Embryonic facial prominence (tissue), 1 donor: ENCODE data around the gene TMEM154.

Experiments
- DNase-seq: peaks from one replicate; pipeline ENCODE4 v3.0.0-alpha.2; 2016; ENCODE audit errors: extremely low spot score

TMEM154 gene, protein sequence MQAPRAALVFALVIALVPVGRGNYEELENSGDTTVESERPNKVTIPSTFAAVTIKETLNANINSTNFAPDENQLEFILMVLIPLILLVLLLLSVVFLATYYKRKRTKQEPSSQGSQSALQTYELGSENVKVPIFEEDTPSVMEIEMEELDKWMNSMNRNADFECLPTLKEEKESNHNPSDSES

DNA sequence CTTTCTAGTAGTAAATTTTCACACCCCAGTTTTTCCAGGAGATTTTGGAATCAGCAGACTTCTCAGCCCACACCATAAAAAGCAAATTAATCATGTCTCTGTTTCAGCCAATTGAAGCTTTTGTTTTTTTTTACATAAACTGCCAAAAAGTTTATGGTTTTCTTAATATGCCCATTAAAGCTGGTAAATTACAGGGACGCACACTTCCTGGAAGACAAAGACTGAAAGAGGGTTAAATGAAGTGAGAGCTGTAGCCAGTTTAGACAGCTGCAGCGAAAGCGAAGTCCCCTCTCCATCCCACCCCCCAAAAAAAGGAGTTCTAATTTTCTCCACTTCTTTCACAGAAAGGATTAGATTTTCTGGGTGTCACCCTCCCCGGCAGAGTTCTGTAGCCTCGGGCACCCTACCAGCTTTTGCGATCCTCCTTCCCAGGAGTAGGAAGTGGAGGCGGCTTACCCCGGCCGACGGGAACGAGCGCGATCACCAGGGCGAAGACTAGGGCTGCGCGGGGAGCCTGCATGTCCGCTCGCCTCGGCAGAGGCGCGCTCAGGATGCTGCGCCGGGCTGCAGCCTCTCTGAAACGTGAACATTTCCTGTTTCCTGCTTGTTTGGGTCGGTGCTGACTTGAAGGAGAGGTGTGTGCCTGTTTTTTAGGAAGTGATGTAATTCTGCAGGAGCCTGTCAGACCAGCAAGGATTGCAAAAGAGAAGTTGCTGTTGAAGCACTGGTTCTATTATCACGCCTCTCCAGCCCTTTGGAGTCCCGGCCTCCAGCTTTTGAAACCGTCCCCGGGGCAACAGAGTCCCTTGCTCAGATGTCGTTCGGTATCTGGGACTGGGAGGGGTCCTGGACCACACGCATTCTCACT lies at the start of gene TMEM154:
TMEM154 (minus strand) TSS at position 584 of the 868 bp plus-strand sequence; CDS start at position 520, 64 bp downstream.
- DNase-seq, result no peak

DNA sequence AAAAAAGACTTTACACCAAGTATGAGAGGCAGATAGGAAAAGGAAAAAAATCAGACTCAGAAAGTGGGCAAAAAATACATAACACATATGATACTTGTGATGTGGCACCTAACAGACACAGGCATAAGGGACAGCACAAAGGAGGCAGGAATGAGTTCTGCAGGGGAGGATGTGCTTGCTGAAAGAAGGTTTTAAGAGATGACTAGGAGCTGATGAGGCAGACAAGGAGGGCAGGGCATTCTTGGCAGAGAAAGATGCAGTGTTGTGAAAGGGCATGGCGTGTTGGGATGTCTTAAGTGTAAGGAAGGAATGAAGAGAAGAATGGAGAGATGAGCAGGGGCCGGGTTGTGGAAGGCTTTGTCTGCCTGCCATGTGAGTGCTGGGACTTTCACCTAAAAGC lies 49.7 kb upstream of the TMEM154 start:
- no peak for DNase-seq

DNA sequence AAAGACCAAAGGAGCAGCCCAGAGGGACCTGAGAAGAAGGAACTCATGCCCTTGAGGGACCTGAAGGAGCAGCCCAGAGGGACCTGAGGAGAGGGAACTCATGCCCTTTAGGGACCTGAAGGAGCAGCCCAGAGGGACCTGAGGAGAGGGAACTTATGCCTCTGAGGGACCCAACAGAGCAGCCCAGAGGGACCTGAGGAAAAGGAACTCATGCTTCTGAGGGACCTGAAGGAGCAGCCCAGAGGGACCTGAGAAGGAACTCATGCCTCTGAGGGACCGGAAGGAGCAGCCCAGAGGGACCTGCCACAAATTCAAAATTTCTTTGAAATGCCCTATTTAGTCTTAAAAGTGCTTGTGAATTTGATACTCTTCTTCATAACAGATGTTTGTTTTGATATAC lies 48.5 kb upstream of the TMEM154 start:
- no peak for DNase-seq

DNA sequence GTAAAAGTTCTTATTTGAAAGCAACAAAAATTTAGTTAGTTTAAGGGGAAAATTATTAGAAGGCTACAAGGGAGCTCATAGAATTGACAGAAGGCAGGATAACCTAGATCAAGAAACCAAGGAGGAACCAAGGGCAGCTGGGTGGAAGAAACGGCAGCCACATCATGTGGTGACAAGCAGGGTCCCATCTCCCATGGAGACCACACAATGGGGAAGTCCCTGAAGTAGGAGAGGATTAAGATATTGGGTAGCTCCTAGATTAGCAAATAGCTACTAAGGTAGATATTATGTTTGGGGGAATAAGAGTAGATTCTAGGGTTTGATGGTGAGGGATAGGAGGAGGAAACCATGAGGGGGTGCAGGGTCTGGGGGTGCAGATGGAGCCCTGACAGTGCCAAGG lies 48.0 kb upstream of the TMEM154 start:
- no peak for DNase-seq

DNA sequence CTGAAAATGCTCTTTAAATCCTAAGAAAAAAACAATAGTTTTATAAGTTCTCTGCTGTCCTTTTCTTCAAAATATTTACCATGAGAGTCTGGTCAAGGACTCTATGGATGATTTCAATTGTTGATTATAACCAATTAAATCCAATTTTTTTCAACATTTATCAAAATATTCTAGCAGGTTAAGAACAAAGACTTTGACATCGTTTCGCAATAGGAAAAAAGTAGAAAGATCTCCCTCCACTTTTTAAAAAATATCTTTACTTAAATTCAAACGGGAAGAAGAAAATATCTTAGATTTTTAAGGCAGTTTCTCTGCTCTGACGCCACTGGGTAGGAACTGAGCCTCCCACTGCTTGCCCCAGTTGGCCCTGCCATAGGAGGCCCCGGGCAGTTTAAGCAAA lies 44.7 kb upstream of the TMEM154 start:
- DNase-seq, result no peak

DNA sequence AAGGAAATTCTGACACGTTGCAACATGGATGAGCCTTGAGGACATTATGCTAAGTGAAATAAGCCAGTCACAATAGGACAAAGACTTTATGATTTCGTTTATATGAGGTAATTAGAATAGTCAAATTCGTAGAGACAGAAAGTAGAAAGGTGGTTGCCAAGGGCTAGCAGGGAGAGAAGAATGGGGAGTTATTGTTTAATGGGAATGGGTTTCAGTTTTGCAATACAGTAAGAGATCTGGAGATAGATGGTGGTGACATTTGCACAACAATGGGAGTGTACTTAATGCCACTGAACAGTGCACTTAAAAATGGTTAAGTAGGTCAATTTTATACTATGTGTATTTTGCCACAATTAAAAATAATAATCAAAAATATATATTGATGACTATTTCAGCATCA lies 43.4 kb upstream of the TMEM154 start:
- DNase-seq, result no peak

DNA sequence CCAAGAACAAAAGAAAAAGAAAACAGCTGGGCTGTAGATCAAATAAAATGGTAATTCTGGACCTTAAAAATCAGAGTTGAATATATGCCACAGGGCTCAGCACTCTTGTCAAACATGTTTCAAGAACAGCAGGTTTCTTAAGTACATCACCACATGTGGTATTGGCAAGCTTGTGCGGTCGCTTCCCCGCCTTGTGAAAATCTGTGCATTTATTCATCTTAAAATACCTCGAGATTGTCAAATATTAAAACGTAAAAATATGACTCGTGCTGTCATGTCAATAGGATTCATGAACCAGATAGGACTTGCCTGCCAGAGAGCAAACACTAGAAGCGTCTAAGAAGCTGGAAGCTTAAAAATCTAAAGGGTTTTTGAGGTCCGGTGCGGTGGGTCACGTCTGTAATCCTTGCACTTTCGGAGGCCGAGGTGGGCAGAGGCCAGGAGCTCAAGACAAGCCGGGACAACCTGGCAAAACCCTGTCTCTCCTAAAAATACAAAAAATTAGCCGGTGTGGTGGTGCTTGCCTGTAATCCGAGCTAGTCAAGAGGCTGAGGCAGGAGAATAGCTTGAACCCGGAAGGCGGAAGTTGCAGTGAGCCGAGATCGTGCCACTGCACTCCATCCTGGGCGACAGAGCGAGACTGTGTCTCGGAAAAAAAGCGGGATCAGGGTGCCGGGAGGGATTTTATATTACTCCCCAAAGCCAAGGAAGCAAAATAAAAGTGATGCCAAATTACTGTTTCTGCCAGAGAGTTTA lies 40.2 kb upstream of the TMEM154 start:
- no peak for DNase-seq

DNA sequence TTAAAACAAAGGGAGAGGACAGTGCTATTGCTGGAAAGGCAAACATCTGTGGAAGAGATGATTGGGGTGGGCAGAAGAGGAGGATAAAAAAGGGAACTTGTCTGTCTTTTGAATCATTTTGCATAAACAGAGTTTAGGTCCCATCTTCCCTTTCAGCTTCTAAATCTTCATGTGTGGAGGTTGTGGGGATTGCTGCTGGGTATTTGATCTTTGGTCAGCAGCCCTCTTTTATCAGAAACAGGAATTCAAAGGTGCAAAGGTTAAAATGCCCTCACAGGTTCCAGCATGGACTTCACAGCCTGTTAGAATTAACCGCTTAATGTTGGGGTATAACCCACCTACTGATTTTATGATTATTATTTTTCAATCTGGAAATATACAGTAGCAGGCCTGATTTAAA lies 39.5 kb upstream of the TMEM154 start:
- no peak for DNase-seq

DNA sequence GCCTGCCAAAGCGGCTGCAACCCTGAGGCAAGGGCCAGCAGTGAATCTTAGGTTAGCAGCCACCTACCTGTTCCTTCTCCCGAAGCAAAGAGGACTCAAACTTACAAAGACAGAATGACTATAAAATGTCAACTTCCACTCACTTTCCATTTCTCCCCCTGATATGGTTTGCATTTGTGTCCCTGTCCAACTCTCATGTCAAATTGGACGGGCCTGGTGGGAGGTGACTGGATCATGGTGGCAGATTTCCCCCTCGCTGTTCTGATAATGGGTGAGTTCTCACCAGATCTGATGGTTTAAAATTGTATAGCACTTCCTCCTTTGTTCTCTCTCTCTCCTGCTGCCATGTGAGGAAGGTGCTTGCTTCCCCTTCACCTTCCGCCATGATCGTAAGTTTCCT lies 35.3 kb upstream of the TMEM154 start:
- no peak for DNase-seq

DNA sequence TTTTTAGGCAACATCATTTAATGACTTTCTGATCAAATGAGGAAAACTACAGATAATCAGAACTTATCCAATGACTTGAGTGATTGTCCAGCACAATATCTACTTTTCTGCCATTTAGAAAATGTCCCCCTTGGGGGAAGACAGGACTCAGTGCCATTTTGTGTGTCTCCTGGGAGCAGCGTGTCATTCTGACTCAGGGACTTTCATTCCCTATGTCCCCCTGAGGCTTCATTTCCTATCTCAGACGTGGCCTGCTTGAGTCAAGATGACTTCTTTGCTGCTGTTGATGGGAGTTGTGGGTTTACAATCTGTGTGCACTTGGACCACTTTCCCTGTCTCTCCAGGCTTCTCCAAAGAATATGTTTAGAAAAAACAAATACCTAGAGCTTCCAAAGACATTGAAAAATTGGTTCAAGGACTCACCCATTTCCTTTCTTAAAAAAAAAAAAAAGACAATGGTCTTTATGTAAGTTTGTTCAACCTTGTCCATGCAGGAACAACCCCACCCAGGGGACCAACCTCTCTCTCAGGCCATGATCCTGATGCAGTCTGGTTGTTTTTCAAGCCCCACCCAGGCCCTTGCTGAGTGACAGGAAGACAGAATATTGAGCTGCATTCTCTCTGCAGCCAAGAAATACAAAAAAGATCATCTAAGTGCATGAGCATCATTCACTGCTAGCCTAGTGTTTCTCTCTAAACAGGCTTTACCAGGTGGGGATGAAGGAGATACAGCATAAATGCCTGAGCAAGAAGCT lies 34.3 kb upstream of the TMEM154 start:
- no peak for DNase-seq

DNA sequence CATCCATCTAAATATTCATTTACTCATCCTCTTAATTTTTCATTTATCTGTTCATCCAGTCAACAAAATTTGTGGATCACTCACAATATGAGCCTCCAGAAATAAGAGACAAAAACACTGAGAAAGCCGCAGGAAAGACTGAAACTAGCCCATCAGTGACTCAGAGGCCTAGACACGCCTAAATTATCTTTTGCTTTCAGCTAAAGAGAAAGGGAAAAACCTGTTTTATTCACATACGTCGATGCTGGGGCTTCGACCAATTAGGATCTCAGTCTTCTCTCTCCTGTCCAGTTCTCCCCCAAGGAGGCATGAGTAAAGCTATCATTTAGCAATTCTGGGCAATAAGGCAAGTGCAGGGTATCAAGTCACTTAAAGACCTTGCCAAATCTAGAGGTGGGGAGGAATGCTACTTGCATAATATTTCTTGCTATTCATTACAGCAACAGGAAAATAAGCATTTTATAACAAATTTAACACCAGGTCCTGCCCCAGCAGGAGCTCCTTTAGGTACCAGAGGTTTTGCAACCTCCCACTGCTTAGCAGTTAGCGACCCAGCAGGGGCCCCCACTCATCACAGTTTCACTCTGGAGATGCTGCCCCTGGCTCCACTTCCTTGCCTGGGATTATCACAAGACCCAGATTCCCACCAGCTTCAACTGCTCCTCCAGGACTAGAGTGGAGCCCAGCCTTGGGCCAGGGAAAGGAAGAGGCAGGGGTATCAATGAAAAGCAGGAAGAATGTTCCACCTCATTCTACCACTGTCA lies 30.1 kb upstream of the TMEM154 start:
- DNase-seq, result no peak

DNA sequence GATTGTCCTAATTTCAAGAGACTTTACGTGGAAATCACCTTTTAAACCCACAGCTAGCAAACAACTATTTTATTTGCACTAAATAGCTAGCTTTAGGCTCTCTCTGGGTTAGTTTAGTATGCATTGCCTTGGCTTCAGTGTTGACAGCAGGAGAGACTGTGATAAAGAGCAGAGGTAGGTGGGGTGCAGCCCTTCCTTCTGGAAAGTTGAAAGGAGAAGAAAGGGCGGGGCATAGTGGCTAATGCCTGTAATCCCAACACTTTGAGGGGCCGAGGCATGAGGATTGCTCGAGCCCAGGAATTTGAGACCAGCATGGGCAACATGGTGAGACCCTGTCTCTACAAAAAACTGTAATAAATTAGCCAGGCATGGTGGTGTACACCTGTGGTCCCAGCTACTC lies 29.0 kb upstream of the TMEM154 start:
- DNase-seq, result no peak

DNA sequence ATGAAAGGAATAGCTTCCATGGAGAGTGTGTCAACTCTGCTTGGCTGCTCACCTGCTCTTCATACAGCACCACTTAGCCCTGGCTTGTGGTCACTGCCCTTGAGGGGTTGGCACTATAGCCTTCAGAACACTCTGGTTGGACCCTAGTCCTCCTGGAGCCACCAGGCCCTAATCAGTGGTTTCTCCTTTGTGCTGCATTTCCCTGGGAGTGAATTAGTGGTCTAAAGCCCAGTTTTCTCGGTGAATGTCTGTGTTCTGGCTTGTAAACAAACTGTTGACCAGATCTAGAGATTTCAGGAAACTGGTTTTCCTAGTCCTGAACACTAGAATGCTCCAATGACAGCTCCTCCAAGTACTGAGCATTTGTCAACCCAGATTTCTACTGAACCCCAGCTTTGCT lies 28.6 kb upstream of the TMEM154 start:
- no peak for DNase-seq

DNA sequence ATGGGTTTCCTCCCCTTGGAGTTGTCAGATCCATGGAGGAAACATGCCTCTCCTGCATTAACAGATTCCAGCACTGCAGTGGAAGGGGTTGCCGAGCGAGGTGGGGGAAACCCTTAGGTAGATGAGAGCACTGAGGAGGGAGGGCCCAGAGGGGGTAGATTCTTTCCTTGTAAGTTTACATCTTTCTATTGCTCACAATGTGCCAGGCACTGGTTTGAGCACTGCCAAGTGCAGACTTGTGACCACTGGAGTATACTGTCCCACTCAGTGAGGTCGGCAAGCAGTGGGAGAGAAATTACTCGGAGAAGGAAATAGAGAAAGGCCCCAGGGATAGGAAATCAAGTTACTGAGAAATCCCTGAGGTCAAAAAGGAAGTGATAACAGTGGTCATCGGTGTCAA lies 27.8 kb upstream of the TMEM154 start:
- DNase-seq, result no peak

DNA sequence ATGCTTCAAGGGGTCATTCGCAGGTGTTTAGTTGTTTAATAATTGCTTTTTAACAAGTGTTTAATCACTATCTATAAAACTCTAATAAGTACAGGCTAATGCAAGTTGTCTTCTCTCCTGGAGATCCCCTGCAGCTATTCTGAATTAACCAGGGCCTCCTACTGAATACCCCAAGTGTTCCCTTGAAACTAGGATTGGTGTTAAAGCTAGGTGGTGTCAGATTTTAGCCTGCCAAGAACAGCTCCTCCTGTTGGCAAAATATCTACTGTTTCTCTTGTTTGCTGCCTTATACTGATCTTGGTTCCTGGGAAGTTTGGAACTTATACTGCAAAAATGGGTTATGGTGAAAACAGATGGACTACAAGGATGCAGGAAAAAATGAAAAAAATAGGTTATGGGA lies 26.1 kb upstream of the TMEM154 start:
- no peak for DNase-seq

DNA sequence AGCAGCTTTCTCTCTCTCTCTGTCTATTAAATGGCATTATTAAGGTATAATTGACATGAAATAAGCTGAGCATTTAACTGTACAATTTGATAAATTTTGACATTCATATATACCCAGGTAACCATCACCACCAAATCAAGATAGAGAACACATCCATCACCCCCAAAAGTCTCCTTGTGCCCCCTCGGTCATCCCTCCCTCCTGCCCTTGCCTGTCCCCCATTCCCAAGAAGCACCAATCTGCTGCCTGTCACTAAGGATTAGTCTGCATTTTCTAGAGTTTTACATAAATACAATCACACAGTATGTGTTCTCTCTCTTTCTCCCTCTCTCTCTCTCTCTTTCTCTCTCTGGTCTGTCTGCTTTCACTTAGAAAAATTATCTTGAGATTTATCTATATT lies 25.0 kb upstream of the TMEM154 start:
- DNase-seq, result no peak

DNA sequence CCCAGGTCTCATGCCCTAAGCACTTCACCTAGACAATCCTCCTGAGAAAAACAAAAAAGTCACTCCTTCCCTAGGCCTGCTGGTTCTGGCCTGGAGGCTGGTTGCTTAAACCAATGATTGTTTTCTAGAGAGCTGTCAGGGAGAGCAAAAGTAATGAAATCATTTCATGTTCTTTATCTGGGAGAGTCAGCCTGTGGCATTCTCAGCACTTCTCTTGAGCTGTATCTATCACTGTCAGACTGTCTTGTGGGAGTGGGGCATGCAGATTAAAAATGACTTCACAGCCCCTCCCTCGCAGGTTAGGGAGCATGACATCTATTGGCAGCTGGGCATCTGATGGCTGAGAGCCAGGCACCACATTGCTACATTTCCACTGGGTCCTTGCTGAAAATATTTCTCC lies 20.4 kb upstream of the TMEM154 start:
- DNase-seq, result no peak

DNA sequence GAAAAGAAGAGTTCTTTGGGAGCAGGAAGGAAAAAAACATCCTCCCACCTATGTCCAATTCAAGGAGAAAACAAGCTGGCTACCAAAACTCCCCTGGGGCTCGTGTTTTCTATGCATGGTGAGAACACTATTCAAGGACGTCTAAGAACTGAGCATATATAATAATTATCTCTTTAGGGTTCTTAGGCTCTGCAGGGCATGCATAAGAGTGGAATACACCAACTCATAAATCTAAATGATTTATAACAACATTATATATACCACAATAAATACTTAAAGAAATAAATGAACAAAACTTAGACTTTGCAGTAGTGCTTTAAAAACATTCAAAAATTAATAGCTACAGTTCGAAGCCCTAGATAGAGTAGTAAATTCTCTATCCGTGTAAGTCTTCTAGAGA lies 19.5 kb upstream of the TMEM154 start:
- no peak for DNase-seq

DNA sequence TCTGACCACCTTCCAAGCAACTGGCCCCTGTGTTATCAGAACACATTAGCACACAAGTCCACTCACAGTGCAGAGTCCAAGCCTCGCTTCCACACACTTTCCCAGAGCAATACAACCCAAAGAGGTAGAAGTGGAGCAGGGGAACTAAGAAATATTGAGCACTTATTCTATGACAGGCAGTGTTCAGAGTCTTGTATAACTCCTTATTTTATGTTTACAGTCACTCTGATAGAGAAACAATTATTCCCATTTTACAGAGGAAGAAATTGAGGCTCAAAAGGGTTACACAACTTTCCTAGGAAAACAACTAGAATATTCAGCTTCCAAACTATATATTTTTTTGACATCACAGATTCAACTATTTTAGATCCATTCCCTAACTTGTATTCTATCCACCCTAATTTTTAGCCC lies 18.3 kb upstream of the TMEM154 start:
- no peak for DNase-seq

DNA sequence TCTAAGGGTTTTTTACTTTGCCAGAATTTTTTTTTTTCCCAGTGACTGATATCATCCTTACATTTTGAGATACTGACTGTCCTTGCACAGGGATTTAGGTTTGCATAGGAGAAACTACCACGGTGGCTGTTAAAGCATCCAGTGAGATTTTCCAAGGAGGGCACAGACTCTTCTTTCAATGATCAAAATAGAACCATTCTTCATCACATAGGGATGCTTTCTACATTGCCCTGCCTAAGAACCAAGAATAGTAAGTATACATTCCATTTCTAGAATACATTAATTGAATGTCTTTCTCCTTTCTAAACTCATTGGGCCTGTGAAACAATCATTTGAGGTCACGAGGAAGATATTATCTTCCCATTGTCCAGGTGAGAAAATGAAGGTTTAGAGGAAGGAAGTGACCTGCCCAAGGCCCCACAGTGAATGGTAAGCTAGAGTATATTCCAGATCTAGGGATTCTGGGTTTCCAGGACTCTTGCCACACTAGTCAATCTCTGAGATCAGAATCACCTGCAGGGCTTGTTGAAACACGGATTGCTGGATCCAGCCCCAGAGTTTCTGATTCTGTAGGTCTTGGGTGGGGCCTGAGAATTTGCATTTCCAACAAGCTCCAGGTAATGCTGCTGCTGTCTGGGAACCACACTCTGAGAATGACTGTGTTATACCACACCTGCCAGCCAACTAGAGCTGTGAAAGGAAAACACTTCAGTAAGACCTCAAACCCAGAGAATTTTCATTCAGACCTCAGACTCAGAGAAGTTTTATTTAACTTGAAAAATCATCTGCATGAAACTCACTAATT lies 17.7 kb upstream of the TMEM154 start:
- no peak for DNase-seq
